Fibroblast of skin of abdomen (primary cell): ENCODE results near the gene PDX1. TPM values are rescaled to one million over a fixed set of nuclear protein-coding genes. Genes with fewer than 3 reads are reported as not detected.

Experiments used
- DNase-seq: peaks from one replicate; pipeline ENCODE4 v3.0.0-alpha.2; 2013
- polyA plus RNA-seq, 2 experiments: library from polyadenylated mRNA; unstranded; fragments of 120-200 nt; gene quantifications; one replicate each; pipeline ENCODE4 v1.2.1, GENCODE V29; 2013; ENCODE audit not compliant: insufficient read length in 2 of 2

PDX1 gene
- polyA plus RNA-seq (2013, experiment 1 of 2; ENCODE audit: insufficient read length) = not detected
- polyA plus RNA-seq (2013, experiment 2 of 2; ENCODE audit: insufficient read length) = not detected

GRCh38 chr13:27919934-27920676 lies at the start of gene PDX1:
TSS of gene PDX1 (plus strand) at chr13:27920000. CDS start at chr13:27920139, 139 bp downstream.
- no peak for DNase-seq

GRCh38 chr13:27878274-27878673 lies 41.5 kb upstream of the PDX1 start:
- DNase-seq = no peak

- no peak for DNase-seq
These were observed 30.3 kb upstream of the PDX1 start for GRCh38 chr13:27889471-27889870.

DNA sequence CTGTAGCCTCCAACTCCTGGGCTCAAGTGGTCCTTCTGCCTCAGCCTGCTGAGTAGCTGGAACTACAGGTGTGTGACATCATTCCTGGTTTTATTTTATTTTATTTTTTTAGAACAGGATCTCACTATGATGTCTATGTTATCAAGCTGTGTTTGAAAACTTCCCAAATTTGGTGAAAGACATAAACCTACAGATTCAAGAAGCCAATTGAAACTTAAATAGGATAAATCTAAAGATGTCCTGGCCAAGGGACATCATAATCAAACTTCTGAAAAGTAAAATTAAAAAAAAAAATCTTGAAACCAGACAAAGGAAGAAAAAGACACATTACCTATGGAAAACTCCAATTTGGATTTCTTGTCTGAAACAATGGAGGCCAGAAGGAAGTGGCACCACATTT lies 23.1 kb upstream of the PDX1 start:
- DNase-seq = no peak

GRCh38 chr13:27904719-27905118 lies 15.1 kb upstream of the PDX1 start:
- no peak for DNase-seq

DNA sequence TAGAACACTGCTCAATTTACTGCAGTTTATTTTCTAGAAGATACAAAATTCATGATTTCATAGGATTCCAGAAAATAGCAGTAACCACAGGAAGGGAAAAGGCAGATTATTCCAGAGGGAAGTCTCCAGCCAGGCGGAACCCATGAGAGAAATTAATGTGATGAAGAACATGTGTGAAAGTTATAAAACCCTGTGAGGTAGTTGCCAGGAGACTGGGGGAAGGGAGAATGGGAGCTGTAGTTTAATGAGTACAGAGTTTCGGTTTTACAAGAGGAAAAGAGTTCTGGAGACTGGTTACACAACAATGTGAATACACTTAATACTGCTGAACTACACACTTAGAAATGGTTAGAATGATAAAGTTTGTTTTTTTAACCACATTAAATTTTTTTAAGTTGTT lies 14.2 kb upstream of the PDX1 start:
- no peak for DNase-seq

- DNase-seq = no peak
These were observed 12.5 kb upstream of the PDX1 start for GRCh38 chr13:27907121-27907787.

DNA sequence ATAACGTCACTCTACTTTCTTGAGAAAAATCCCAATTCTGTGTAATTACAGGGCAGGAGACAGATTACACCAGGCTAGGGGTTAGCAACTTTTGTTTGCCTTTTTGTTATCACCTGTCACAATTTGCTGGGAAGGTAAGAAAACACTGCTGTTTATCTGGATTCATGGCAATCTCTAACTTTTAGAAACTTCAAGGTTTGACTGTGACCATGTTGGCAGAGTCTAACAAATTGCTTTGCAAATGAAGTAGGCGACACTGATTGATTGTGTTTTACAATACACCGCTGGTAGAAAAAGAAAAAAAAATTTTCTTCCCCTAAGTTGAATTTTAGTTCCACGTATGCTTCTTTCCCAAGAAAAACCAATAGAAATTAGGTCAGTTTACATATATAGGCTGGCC lies 10.4 kb upstream of the PDX1 start:
- no peak for DNase-seq

DNA sequence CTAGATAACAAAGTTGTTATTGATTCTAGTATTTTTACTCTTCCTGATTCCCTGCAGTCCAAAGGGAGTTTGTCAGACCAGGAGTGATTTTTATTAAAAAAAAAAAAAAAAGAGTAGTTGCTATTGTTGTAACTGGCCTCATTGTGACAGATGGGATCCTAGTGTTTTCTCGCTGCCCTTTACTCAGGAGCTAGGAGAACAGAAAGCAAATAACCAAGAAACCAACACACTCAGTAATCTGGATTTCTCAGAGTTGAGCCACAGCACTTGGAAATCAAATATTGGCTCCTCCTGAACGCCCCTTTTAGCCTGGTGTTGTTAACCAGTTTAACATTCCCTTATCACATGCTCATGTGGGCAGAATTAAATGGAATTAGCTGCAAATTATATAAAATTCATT lies 8.3 kb upstream of the PDX1 start:
- DNase-seq = no peak

GRCh38 chr13:27913160-27913559 lies 6.6 kb upstream of the PDX1 start:
- no peak for DNase-seq

- no peak for DNase-seq
These were observed 4.2 kb upstream of the PDX1 start for GRCh38 chr13:27915301-27916207.

DNA sequence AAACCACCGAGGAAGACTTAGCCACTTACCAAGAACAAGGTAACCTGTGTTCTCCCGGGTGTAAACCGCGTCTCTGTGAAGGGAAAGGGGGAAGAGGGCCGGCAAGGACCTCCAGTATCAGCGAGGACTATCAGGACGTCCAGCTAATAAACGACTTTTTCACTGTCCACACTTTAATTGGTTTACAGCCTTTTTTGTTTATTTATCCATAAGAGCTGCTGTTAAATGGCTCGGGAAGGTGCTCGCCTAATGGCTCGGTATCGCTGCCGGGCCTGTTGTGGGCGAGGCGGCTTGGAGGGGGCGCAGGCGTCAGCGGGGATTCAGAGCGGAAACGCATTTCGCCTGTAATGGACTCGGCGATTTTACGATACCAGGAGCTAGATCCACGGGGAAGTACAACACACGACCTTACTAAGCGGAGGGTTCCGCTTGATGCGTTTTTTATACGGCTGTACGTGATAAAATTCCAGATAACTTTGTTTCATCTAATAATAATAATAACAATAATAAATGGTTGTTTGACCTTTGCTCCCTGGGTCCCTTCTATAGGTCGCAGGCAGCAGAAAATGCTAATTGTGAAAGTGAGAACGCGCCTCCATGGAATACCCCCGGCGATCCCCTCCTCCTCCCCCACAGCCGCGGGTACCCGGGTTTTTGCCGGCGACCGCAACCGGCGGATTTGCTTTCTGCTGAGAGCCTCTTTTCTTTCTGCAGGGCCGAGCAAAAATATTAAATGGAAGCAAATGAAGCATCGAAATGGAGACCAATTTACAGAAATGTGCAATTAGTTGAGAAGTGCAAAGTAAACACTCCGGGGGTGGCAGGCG lies 2.5 kb upstream of the PDX1 start:
- DNase-seq = no peak

DNA sequence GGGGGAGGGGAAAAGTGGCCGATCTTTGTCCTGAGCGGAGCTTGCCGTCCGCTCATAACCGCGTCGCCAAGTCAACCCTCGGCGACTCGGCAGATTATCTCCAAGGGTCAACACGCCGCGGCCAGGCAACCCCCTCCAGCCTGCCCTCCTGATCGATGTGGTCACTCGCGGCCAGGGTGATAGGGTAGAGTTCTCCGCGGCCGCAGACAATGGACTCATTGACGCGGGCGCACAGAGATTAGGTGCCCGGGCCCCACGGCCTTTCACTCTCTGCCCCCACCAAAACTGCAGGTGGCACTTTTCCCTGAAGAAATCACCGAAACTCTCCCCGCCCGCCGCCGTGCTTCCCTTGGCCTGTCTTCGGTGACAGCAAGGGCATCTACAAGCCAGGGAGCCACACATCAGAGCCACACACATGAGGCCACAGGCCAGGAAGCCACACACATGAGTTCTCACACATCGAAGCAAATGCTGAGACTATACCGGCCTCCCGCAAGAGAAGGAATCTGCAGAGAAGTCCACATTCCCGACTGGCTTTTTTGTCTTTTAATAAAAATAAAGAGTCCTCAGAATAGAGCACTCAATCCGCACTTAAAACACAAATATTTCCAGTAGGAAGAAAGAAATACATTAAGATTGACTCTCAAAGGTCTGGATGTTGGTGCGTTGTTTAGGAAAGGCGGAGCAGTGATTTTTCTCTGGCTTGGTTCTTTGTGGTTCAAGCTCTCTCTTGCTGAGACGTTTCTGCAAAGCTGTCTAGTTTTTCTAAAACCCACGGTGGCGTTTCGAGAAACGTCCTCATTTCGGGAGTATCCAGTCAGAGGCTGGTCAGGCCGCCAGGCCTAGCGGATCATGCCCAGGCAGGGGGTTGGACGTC lies 1.5 kb upstream of the PDX1 start:
- no peak for DNase-seq

DNA sequence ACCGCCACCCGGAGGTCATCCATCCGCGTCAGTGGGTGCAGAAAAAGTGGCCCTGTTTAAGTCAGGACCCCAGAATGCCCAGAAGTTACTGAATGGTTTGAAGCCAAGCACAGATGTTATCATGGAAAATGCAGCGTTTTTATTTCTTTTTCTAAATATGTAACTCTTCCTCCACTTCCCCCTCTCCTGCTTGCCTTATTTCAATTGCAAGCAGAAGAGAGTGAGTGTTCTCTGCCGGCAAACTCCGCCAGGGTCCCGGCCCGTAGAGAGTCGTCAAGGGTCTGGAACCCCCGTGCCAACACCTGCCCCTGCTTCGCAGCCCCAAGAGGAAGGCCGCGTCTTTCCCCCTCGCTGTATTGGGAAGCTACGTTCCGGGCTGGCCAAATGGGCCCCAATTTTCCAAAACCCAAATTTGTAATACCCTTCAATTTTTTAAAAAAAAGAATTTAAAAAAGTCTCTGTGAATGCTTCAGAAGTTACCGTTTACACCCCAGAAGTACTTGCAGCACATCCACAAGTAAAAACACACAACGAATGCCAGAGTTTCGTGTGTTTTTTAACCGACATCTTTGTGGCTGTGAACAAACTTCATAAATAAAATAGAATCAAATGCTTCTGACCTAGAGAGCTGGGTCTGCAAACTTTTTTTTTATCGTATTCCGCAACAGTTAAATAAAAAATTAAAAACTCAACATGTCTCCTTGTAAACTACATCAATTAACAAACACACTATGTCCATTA lies 712 bp upstream of the PDX1 start:
- no peak for DNase-seq

GRCh38 chr13:27919659-27919933 lies 204 bp upstream of the PDX1 start:
- DNase-seq = peak; percentile 21

DNA sequence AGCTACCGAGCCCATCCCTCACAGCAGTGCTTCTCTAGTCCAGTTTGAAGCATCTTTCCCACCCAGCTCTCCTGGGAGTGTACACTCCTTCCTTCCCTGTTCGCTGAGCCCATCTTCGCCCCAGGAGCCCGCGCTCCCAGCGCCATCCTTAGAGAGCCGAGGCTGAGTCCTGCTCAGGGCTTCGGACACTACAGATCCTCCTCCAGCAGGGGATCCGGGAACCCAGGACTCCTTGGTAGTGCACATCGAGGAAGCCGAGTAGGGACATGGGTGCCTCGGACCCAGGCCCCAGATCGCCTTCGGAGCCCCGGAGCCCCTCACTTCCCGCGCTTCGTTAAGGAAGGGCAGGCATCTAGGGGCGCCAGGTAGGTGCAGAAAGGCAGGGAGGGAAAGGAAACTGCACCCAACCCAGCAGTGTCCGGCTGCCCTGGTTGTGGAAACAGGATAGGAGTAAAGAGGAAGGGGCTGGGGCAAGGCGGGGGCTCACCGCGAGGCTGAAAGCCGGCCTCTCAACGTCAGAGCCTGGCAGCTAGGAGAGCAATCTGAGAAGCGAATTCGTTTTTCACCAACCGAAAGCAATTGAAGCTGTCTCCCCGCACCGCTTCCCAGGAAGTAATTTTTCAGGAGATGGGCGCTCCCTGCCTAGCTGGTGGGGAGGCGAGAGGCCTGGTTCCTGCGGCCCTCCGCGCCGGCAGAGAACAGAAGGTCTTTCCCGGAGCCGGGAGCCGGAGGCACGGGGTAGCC lies 1.0 kb downstream of the PDX1 start:
- no peak for DNase-seq

- DNase-seq = no peak
These were observed 1.7 kb downstream of the PDX1 start for GRCh38 chr13:27921421-27921960.

- no peak for DNase-seq
These were observed 2.4 kb downstream of the PDX1 start for GRCh38 chr13:27921961-27922882.
